ENCODE results near the gene MN1. TPM values are rescaled to one million over a fixed set of nuclear protein-coding genes. Genes with fewer than 3 reads are reported as not detected.
A peak's percentile ranks its signal among the peaks of the same experiment; 100 is the strongest.

MN1 gene
- total RNA-seq, 1 donor: 6.2 TPM

GRCh38 chr22:27754888-27755480 lies 46.6 kb downstream of the MN1 start:
- no peak for TF ChIP-seq CTCF (IDR thresholded peaks at IDR 0.05; ENCODE audit: extremely low read depth, low read depth, low read length)
- H3K9me3 ChIP-seq (ENCODE audit: low read depth, low read length): no peaks in the 10 kb centered on the region
- H3K4me1 ChIP-seq (ENCODE audit: insufficient read depth, low read length): peaks cover 8% of the 10 kb centered on the region
- H3K36me3 ChIP-seq (ENCODE audit: insufficient read depth, low read length): no peaks in the 10 kb centered on the region
- H3K27me3 ChIP-seq (ENCODE audit: insufficient read depth, low read length): no peaks in the 10 kb centered on the region
- H3K4me3 ChIP-seq (ENCODE audit: insufficient read depth, low read length): no peak overlapping the region
- no peaks in the 10 kb centered on the region for H3K79me2 ChIP-seq (ENCODE audit: insufficient read depth, low read length)
- no peak overlapping the region for H2AFZ ChIP-seq (ENCODE audit: low read length)
- H4K20me1 ChIP-seq (ENCODE audit: insufficient read depth, low read length): no peaks in the 10 kb centered on the region
- peak; percentile 65 for DNase-seq (ENCODE audit: insufficient read length, low spot score, missing footprints)
- H3K27ac ChIP-seq (ENCODE audit: low read depth, low read length): no peak overlapping the region
- no peak overlapping the region for H3K4me2 ChIP-seq (ENCODE audit: insufficient read depth, low read length)

GRCh38 chr22:27754247-27754887 lies 47.2 kb downstream of the MN1 start:
- Histone ChIP-seq H3K27ac (ENCODE audit: low read depth, low read length) (no peak overlapping the region), H3K9me3 (ENCODE audit: low read depth, low read length) (no peaks in the 10 kb centered on the region), H3K4me3 (ENCODE audit: insufficient read depth, low read length) (no peak overlapping the region), H3K79me2 (ENCODE audit: insufficient read depth, low read length) (no peaks in the 10 kb centered on the region), H2AFZ (ENCODE audit: low read length) (no peak overlapping the region), H3K27me3 (ENCODE audit: insufficient read depth, low read length) (peaks cover 1% of the 10 kb centered on the region), H3K36me3 (ENCODE audit: insufficient read depth, low read length) (no peaks in the 10 kb centered on the region), H4K20me1 (ENCODE audit: insufficient read depth, low read length) (no peaks in the 10 kb centered on the region), H3K4me1 (ENCODE audit: insufficient read depth, low read length) (peaks cover 11% of the 10 kb centered on the region), H3K4me2 (ENCODE audit: insufficient read depth, low read length) (no peak overlapping the region)
- no peak for TF ChIP-seq CTCF (IDR thresholded peaks at IDR 0.05; ENCODE audit: extremely low read depth, low read depth, low read length)
- peak; percentile 88 for DNase-seq (ENCODE audit: insufficient read length, low spot score, missing footprints)

GRCh38 chr22:27752771-27753170 lies 48.8 kb downstream of the MN1 start:
- Histone ChIP-seq H3K36me3 (ENCODE audit: insufficient read depth, low read length) (no peaks in the 10 kb centered on the region), H3K9me3 (ENCODE audit: low read depth, low read length) (no peaks in the 10 kb centered on the region)

More at GRCh38 chr22:27752771-27753170, 48.8 kb downstream of the MN1 start:
- Histone ChIP-seq H4K20me1 (ENCODE audit: insufficient read depth, low read length) (peaks cover 2% of the 10 kb centered on the region), H3K79me2 (ENCODE audit: insufficient read depth, low read length) (no peaks in the 10 kb centered on the region), H3K4me2 (ENCODE audit: insufficient read depth, low read length) (no peak overlapping the region), H3K27me3 (ENCODE audit: insufficient read depth, low read length) (peaks cover 8% of the 10 kb centered on the region), H3K27ac (ENCODE audit: low read depth, low read length) (no peak overlapping the region), H2AFZ (ENCODE audit: low read length) (no peak overlapping the region), H3K4me3 (ENCODE audit: insufficient read depth, low read length) (no peak overlapping the region), H3K4me1 (ENCODE audit: insufficient read depth, low read length) (peaks cover 26% of the 10 kb centered on the region)
- DNase-seq (ENCODE audit: insufficient read length, low spot score, missing footprints): peak; percentile 94
- TF ChIP-seq CTCF (IDR thresholded peaks at IDR 0.05; ENCODE audit: extremely low read depth, low read depth, low read length): no peak

Measured in osteoblast (primary cell).